ENCODE results near the gene MRAP2. TPM values are rescaled to one million over a fixed set of nuclear protein-coding genes. Genes with fewer than 3 reads are reported as not detected.
"Not testable (repeated sequence)": the region's sequence is repeated elsewhere in the genome, so short reads cannot be mapped to it uniquely, and the experiment has no call there.

The MRAP2 gene
- total RNA-seq, 2 experiments from 2014 or later: not detected

- ChIA-PET POLR2A (no interaction called here), CTCF (no interaction called here)
Measured at GRCh38 chr6:84027340-84028181, 6.0 kb upstream of the MRAP2 start.

DNA sequence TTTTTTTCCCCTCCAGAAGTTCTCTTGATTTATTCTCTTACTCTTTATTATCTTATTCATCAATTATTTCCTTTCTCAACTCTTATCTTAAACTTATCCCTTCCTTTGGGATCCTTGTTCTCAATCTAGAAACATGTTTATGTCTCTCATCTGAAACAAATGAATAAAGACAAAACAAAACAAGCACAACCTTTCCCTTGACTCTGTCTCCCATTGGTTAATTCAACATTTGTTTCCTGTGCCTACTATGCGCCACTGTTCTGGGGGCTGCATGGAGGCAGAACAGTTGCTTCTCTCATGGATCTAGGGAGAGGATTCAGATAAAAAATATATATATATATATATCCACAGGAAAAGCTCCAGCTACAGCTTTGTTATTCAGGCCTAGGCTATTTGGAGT lies 5.2 kb upstream of the MRAP2 start:
- POLR2A ChIA-PET: no interaction called here
- CTCF ChIA-PET: no interaction called here

DNA sequence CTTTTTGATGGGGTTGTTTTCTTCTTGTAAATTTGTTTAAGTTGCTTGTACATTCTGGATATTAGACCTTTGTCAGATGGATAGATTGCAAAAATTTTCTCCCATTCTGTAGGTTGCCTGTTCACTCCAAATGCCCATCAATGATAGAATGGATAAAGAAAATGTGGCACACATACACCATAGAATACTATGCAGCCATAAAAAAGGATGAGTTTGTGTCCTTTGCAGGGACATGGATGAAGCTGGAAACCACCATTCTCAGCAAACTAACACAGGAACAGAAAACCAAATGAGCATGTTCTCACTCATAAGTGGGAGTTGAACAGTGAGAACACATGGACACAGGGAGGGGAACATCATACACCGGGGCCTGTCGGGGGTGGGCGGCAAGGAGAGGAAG lies 1.6 kb upstream of the MRAP2 start:
- CTCF ChIA-PET, POLR2A ChIA-PET: not testable (repeated sequence)

GRCh38 chr6:84035484-84035883 lies 1.9 kb downstream of the MRAP2 start:
- ChIA-PET POLR2A (no interaction called here), CTCF (no interaction called here)

- ChIA-PET CTCF (no interaction called here), POLR2A (no interaction called here)
Measured at GRCh38 chr6:84037425-84038089, 4.0 kb downstream of the MRAP2 start.

GRCh38 chr6:84042603-84043002 lies 9.0 kb downstream of the MRAP2 start:
- POLR2A ChIA-PET: no interaction called here
- CTCF ChIA-PET: no interaction called here

- POLR2A ChIA-PET: no interaction called here
Measured at GRCh38 chr6:84043555-84043954, 10.0 kb downstream of the MRAP2 start.

DNA sequence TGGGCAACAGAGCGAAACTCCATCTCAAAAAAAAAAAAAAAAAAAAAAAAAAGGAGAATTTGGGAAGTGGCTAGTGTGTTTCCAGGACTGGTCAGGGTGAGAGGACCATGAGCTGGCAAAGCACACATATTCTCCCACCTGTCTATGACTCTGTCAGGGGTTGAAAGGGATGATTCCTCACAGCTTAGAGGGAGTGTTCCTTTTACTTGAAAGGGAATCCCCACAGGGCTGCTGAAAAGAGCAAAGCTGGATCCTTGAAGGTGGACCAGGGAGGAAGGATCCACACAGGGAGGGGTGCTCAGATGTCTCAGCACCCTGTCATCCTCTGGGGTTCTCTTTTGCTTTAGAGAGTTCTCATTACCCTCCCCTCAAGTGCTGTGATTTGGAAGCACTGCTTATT lies 13.2 kb downstream of the MRAP2 start:
- ChIA-PET POLR2A (no interaction called here), CTCF (interaction anchor here (1.0 kb wide), 1 partner anchor 16 kb away, joined by 3 read pairs; no protein-coding TSS in a partner anchor)

More at GRCh38 chr6:84043555-84043954, 10.0 kb downstream of the MRAP2 start:
- CTCF ChIA-PET: no interaction called here

GRCh38 chr6:84048588-84048987 lies 15.0 kb downstream of the MRAP2 start:
- POLR2A ChIA-PET: no interaction called here

DNA sequence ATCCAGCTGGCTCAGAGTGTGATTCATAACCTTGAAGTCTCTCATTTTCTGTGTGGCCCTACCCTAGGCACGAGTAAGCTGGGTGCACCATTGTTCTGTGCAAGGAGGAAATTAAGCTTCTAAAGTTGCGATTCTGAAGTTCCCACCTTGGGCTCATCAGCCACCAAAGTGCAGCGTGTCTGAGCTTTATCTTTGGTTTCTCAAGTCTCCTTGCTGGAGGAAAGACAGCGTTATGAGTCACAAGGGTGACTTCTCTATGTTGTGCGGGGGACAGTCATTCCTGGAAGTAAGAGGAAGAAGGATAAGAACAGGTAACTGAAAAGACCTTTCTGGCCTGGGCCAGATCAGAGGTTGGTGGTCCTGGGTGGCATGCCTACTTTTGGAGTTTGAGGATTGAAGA lies 16.8 kb downstream of the MRAP2 start:
- CTCF ChIA-PET: no interaction called here
- POLR2A ChIA-PET: no interaction called here

More at GRCh38 chr6:84048588-84048987, 15.0 kb downstream of the MRAP2 start:
- CTCF ChIA-PET: no interaction called here

DNA sequence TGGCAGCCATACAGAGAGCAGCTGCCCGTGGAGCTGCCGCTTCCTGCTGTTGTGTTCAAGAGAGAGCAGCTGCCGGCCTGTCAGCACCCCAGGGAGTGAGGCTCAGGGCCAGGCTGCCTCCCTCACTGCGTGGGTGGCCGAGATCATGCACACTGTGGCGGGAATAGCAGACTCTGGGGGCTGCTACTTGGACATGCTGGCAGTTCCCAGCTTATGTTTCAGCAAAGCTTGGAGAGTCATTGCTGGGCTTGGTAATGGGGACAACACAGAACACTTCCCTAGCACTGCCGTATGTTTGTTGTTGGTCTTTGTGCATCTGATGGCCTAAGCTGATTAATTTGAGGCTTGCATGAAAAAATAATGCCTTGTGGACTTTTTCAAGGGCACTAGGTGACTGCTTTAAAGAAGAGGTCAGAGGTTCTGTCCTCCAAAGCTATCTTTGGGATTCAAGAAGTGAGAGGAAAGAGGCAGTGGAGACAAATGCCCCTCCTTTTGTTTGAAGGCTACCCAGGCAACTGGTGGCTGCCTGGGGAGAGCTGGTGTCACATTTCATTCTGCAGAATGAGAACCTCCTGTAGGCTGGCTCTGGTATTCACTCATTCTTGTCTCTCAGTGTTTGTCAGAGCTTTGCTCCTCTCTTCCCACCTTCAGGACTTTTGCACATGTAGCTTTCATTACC lies 18.8 kb downstream of the MRAP2 start:
- ChIA-PET CTCF (no interaction called here), POLR2A (no interaction called here)

DNA sequence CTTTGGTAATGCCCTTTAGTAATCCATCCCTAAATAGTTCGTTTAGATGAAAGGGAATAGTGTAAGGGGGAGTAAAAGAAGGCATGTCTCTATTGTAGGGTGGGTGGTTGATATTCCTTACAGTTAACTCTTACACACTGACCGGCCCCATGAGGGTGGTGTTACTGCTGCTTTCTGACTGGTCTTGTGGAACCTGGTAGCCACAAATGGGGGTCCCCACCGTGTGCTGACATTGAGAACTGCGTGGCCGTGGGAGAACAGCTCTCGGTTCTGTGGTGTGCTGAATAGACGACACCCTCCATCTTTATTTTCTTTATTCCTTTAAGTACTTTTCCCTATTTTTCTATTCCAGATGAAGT lies 19.3 kb downstream of the MRAP2 start:
- ChIA-PET CTCF (no interaction called here), POLR2A (no interaction called here)

- ChIA-PET CTCF (no interaction called here), POLR2A (no interaction called here)
Measured at GRCh38 chr6:84055647-84056046, 22.1 kb downstream of the MRAP2 start.

- CTCF ChIA-PET: no interaction called here
- POLR2A ChIA-PET: no interaction called here
Measured at GRCh38 chr6:84057908-84058307, 24.3 kb downstream of the MRAP2 start.

DNA sequence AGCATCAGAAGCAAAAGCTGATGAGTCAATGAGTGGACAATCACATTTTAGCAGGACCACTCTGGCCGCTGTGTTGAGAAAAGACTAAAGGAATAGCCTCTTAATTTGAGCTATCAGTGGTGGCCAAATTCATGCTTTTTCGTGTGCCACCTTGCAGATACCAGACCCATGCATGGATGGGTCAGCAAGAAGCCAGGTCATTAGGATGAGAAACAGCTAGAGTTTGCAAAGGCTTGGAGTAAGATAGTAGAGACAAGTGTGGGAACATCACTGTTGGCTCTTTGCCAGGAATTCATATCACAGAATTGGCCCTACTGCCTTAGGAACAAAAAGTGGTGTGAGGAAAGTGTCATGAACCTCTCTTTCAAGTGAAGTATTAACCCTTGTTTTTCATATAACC lies 25.5 kb downstream of the MRAP2 start:
- POLR2A ChIA-PET: no interaction called here
- CTCF ChIA-PET: no interaction called here

DNA sequence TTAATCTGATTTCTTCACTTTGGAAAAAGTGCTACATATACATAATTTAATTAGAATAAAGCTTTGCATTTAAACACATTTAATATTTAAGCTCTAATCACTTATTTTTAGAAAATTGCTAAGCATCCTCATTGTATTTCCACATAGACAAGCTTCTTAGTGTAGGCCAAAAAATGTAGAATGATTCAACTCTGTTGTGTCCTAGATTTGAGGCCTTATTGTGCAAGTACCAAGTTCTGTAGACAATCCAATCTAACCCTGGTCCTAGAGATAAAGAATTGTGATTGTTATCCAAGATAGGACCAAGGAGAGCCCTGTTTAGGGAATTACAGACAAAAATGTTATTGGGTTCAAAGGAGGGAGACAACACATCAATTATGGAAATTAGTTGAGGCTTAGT lies 27.6 kb downstream of the MRAP2 start:
- CTCF ChIA-PET: no interaction called here
- POLR2A ChIA-PET: no interaction called here

GRCh38 chr6:84061613-84062398 lies 28.2 kb downstream of the MRAP2 start:
- CTCF ChIA-PET: no interaction called here
- POLR2A ChIA-PET: no interaction called here

- CTCF ChIA-PET: no interaction called here
- POLR2A ChIA-PET: no interaction called here
Measured at GRCh38 chr6:84062519-84063154, 29.1 kb downstream of the MRAP2 start.

- POLR2A ChIA-PET: no interaction called here
Measured at GRCh38 chr6:84065693-84066290, 32.2 kb downstream of the MRAP2 start.

DNA sequence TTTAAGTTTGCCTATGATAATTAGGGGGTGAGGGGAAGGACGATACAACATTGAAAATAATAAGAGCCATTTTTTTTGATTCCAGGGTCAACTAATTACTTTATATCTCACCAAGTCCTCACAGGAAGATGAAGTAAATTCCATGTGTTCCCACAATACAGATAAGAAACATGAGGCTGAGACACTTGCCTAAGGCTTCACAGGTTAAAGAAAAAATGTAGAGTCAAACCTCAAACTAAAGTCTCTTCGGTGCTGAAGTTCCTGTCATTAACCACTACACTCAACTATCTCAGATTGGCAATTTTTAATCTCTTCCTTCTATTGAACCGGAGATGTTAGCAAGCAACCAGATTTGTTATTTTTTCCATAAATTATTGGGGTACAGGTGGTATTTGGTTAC lies 33.0 kb downstream of the MRAP2 start:
- ChIA-PET POLR2A (no interaction called here), CTCF (no interaction called here)

More at GRCh38 chr6:84065693-84066290, 32.2 kb downstream of the MRAP2 start:
- CTCF ChIA-PET: no interaction called here

Data from activated CD8-positive, alpha-beta memory T cell treated with anti-CD3 and anti-CD28 coated beads for 36 hours (primary cell).